Activated CD4-positive, alpha-beta T cell treated with anti-CD3 and anti-CD28 coated beads, Interleukin-2, amount 50 U/mL, for 24 hours (primary cell): ENCODE results near the gene MCTP2.
"Not testable (repeated sequence)": the region's sequence is repeated elsewhere in the genome, so short reads cannot be mapped to it uniquely, and the experiment has no call there.

Experiments used
- DNase-seq, 2 donors: peaks; one replicate each; pipeline ENCODE4 v3.0.0-alpha.2; 2020; ENCODE audit warnings: low read depth in 1 of 2, low spot score in 1 of 2

The MCTP2 gene

DNA sequence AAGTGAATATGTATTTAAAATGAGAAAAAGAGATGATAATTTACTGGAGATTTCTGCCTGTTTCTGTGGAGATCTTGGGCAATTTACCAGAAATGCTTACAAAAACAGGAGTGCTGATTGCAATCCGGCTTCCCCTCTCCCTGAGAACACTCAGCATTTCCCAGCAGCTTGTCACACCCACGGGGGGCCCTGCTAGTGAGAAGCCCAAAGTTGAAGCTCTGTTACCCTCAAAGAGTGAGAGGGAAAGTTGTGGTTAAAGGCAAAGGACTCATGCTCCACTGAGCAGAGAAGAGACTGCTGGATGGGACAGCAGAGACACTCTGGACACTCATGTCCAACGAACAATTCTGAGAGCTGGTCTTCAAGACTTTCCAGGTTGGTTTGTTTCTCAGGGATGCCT, 2.9 kb downstream of the MCTP2 start:
- no peak for DNase-seq

DNA sequence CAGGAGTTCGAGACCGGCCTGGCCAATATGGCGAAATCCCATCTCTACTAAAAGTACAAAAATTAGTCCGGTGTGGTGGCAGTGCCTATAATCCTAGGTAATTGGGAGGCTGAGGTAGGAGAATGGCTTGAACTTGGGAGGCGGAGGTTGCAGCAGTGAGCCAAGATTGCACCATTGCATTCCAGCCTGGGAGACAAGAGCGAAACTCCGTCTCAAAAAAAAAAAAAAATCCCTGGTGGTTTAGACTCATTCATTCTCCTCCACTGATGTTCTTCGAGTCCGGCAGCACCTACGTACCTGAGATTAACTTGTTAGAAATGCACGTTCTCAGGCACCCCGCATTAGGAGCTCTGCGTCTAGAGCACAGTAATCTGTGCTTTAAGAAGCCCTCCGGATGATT, 3.7 kb downstream of the MCTP2 start:
- no peak for DNase-seq

DNA sequence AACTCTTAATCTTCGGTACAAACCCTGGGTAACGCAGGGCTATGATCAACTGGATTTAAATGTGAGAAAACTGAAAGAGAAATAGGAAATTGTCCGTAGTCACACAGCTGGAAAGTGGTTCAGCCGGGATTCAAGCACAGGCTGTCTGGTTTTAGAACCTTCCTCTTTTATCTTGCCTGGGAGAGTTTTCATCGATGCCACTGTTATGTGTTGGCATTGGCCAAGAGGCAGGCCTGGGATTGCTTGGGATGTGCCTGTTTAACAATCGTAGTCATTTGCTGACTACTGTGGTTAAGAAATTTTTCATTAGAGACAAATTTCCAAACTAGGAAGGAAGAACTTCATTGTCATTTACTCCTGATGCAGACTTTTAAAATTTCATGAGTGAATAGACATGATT, 4.3 kb downstream of the MCTP2 start:
- DNase-seq, result no peak

DNA sequence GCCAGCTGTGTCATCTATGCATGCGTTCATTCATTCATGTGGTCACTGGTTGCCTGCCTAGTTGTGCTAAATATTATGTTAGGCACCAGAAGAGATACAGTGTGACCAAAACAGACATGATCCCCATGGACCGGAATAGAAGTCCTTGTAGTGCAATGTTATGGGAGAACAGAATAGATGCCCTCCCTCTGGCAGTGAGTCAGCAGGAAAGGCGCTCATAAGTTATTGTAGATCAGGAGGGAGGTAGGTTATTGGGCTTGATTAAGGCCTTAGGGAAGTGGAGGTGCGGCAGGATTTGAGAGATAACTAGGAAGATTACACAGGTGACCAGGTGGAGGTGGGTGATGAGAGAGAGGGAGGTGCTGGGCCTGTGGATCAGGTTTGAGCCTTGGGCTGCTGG, 5.2 kb downstream of the MCTP2 start:
- DNase-seq, result no peak

GRCh38 chr15:94237903-94238302, 6.5 kb downstream of the MCTP2 start:
- no peak for DNase-seq

GRCh38 chr15:94238539-94239118, 7.3 kb downstream of the MCTP2 start:
- no peak for DNase-seq

DNA sequence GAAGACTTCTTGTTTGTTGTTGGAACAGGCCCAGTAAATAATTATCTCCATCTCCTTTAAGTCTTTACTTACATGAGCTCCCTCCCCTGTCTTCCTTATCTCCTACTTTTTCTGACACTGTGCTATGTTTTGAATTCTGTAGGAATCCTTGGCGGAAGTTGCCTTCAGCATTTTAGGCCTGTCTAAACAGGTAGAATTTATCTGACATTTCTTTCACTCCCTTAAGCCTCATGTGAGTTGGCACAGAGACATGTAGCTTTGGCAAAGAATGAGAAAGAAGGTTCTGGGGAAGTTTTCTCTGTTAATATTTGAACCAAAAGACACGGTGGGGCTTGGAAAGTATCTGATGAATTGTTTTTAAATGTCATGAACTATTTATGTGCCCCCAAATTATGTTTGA, 8.1 kb downstream of the MCTP2 start:
- DNase-seq, result no peak

DNA sequence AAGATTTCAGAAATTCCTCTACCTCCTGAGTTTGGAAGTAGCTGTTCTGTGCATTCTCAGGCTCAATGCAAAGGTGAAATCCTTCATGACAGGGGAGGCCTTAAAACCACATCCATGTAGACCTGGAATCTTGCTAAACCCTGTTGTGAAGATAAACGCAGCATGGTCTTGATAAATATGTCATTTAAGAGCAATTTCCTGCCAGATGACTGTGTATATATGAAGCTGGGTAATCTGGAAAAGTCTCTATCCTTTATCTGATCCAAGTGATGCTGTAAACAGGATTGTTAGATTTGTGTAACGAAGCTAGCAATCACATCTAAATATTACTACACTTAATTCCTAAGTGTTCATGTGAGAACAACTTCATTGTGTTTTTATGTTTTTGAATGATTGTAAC, 9.1 kb downstream of the MCTP2 start:
- DNase-seq, result no peak

- DNase-seq, result no peak
These were observed 10.9 kb downstream of the MCTP2 start for GRCh38 chr15:94242257-94242656.

DNA sequence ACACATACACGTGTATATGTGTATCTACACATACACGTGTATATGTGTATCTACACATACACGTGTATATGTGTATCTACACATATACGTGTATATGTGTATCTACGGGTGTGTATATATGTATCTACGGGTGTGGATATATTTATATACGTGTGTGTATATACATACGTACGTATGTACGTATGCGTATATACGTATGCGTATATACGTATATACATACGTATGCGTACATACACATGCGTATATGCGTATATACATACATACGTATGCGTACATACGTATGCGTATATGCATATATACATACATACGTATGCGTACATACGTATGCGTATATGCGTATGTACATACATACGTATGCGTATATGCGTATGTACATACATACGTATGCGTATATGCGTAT, 11.6 kb downstream of the MCTP2 start:
- not testable (repeated sequence) for DNase-seq

DNA sequence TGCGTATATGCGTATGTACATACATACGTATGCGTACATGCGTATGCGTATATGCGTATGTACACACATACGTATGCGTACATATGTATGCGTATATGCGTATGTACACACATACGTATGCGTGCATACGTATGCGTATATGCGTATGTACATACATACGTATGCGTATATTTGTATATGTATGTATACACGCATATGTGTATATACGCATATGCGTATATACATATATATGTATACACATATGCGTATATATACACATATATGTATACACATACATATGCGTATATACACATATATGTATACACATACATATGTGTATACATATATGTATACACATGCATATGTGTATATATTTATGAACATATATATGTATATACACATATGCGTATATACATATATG, 12.1 kb downstream of the MCTP2 start:
- no peak for DNase-seq

- no peak for DNase-seq
These were observed 14.7 kb downstream of the MCTP2 start for GRCh38 chr15:94246016-94246415.

DNA sequence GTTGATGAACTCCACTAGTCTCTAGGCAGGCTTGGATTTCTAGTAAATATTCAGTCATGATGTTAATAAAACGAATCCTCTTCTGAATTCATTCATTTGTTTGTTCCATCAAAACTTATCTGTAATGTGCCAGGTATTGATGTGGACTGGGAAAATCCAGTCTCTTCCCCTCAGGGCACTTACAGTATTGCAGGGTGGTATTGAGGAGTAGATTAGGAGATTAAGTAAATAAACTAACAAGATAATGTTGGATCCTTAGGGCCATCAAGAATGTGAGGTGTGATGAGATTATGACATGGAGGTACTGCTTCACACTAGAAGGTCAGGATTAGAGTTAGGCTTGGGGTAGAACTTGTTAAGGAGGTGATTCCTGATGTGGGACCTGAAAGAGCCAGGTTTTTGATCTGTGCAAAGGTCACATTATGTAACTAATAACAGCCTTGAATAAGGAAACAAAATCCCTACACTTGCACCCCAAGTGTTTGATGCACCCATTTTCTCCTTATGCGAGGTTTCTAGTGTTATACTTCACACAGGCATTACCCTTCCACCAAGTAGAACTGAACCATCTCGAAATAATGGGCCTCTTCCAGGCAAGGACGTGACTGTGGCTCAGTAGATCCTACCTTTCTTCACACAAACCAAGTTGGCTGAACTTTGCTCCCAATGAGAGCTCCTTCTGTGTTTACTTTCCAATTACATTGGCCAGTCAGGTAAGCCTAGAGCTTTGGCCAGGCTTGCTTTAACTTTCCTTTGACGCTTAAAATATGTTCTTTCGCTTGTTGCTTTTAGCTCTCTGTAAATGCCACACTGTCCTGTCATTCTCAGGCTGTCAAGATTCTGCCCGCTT, 16.7 kb downstream of the MCTP2 start:
- DNase-seq, result no peak

DNA sequence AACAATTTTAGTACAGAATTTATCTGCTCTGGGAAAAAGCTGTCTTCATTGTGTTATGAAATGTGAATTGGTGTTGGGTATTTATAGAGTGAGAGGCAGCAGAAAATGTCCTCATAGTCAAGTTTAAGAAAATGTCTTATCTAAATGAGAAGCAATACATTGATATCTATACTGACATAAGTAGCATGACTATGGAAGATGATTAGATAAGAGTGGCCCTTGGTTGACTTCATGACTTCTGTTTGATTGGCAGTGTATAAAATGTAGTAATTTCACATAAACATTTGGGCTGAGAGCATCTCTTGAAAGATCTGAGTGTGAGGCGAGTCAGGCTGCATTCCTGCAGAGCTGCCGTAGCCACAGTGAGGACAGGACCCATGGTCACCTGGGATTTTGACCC, 19.4 kb downstream of the MCTP2 start:
- no peak for DNase-seq

DNA sequence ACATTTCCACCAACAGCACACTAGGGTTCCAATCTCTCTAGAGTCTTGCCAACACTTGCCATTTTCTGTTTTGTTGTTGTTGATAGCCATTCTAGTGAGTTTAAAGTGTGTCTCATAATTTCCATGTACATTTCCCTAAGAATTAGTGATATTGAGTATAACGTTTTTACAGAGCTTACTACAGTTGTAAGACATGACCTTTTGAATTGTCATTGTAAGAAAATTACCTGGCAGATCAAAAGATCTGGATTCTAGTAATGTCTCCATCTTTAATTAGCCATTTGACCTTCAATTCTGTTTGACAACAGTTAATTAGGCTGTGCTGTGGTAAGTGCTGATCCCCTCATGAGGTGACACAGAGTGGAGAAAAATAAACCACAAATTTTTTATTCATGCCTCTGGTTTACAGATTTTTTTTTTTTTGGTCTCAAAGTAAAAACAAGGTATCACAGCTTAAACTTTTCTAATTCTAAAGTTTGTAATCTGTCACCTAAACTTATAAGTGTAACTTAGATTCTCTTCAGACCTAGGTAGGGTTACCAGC, 20.9 kb downstream of the MCTP2 start:
- DNase-seq, result no peak

- DNase-seq, result no peak
These were observed 21.6 kb downstream of the MCTP2 start for GRCh38 chr15:94252906-94253491.

- DNase-seq, result no peak
These were observed 22.4 kb downstream of the MCTP2 start for GRCh38 chr15:94253742-94254141.

GRCh38 chr15:94255540-94255939, 24.2 kb downstream of the MCTP2 start:
- DNase-seq, result no peak

- no peak for DNase-seq
These were observed 25.1 kb downstream of the MCTP2 start for GRCh38 chr15:94256511-94256910.

DNA sequence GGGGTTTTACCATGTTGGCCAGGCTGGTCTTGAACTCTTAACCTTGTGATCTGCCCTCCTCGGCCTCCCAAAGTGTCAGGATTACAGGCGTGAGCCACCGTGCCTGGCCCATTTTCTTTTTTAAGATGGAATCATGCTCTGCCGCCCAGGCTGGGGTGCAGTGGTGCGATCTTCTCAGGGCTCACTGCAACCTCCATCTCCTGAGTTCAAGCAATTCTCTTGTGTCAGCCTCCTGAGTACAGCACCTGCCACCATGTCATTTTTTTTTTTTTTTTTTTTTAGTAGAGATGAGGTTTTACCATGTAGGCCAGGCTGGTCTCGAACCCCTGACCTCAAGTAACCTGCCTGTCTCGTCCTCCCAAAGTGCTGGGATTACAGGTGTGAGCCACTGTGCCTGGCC, 26.4 kb downstream of the MCTP2 start:
- not testable (repeated sequence) for DNase-seq

- no peak for DNase-seq
These were observed 26.9 kb downstream of the MCTP2 start for GRCh38 chr15:94258246-94258645.

GRCh38 chr15:94259121-94259751, 27.9 kb downstream of the MCTP2 start:
- no peak for DNase-seq
